Hepatocyte (in vitro differentiated cells): ENCODE results near the gene HSF5.

Experiments used
- CTCF ChIP-seq: fragments of 200-600 bp; sonication (generic); IDR thresholded peaks from 2 replicates; pipeline ENCODE4 v1.5.1; 2016; ENCODE audit warnings: antibody characterized with exemption, mild to moderate bottlenecking; ENCODE audit not compliant: poor library complexity
- EZH2 ChIP-seq: fragments of 200-600 bp; sonication (generic); IDR thresholded peaks from 2 replicates; pipeline ENCODE4 v1.6.1; 2016; ENCODE audit warnings: antibody characterized with exemption, mild to moderate bottlenecking, borderline replicate concordance
- EZH2phosphoT487 ChIP-seq: fragments of 200-600 bp; sonication (generic); IDR thresholded peaks from one replicate; pipeline ENCODE4 v1.6.1; 2018; ENCODE audit warnings: antibody characterized with exemption, mild to moderate bottlenecking, low read depth, moderate library complexity; ENCODE audit not compliant: unreplicated experiment, severe bottlenecking

GRCh38 chr17:58508341-58509067 lies 20.3 kb upstream of the HSF5 start:
- TF ChIP-seq CTCF, result no peak
- no peak for TF ChIP-seq EZH2
- TF ChIP-seq EZH2phosphoT487, result no peak
